Right atrium auricular region (tissue), 2 donors: Measurements from ENCODE around the gene MYO3B. TPM values are rescaled to one million over a fixed set of nuclear protein-coding genes. Genes with fewer than 3 reads are reported as not detected.

Experiments
- DNase-seq: peaks from one replicate; pipeline ENCODE4 v3.0.0-alpha.2; 2019; ENCODE audit warnings: low spot score
- H3K27ac ChIP-seq, 2 donors: fragments of 200-600 bp; sonication (generic); 1 replicate in 1 of 2; 2 replicates in 1 of 2; pipeline ENCODE4 v1.5.1; 2016 to 2019
- H3K27me3 ChIP-seq, 2 donors: fragments of 200-600 bp; sonication (generic); one replicate each; pipeline versions ENCODE4 v1.5.1 to v1.6.0; 2017 to 2019
- H3K36me3 ChIP-seq: fragments of 200-600 bp; sonication (generic); one replicate; pipeline ENCODE4 v1.5.1; 2016
- H3K4me1 ChIP-seq, 2 donors: fragments of 200-600 bp; sonication (generic); one replicate each; pipeline versions ENCODE4 v1.5.1 to v1.6.0; 2017 to 2019
- H3K4me3 ChIP-seq, 2 donors: fragments of 200-600 bp; sonication (generic); 1 replicate in 1 of 2; 2 replicates in 1 of 2; pipeline ENCODE4 v1.5.1; 2017 to 2019; ENCODE audit warnings: mild to moderate bottlenecking in 1 of 2, moderate library complexity in 1 of 2
- H3K9me3 ChIP-seq, 2 donors: fragments of 200-600 bp; sonication (generic); one replicate each; pipeline ENCODE4 v1.5.1; 2019
- total RNA-seq, 2 donors: library from RNA; depleted of rRNA; stranded (reverse); fragments of >200 nt; gene quantifications; one replicate each; pipeline ENCODE4 v1.1.0, GENCODE V29; 2016
- TF ChIP-seq, protein P1 (sequence below), 2 donors: fragments of 200-600 bp; sonication (generic); IDR thresholded peaks; one replicate each; pipeline ENCODE4 v1.5.1; 2019; ENCODE audit warnings: antibody characterized with exemption in 2 of 2

Gene MYO3B
- total RNA-seq, 2 donors from 2014 or later, result not detected

DNA sequence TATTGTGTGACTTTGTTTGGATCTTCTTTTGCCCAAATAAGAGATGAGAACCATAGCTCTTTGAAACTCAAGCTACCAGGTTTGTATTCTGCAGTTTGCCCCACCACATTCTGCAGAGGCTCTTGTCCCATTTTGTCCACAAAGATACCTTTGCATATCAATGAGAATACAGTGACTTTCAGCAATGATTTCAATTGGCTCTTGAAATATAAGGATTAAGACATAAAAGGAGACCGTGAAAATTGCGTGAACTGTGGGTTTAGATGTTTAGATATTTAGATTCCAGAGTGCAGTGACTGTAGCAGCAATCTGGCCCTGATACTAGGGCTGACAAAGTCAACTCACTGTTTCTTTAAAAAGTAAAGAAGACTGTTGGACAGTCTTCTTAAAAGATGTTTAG is 390.6 kb downstream of the MYO3B start:
- no peaks in the 10 kb centered on the region for H3K36me3 ChIP-seq
- no peaks in the 10 kb centered on the region for H3K9me3 ChIP-seq
- no peak overlapping the region for H3K27ac ChIP-seq
- H3K4me1 ChIP-seq, result no peaks in the 10 kb centered on the region
- no peaks in the 10 kb centered on the region for H3K27me3 ChIP-seq
- DNase-seq, result no peak
- H3K4me3 ChIP-seq, result no peak overlapping the region
- TF ChIP-seq, protein P1, sequence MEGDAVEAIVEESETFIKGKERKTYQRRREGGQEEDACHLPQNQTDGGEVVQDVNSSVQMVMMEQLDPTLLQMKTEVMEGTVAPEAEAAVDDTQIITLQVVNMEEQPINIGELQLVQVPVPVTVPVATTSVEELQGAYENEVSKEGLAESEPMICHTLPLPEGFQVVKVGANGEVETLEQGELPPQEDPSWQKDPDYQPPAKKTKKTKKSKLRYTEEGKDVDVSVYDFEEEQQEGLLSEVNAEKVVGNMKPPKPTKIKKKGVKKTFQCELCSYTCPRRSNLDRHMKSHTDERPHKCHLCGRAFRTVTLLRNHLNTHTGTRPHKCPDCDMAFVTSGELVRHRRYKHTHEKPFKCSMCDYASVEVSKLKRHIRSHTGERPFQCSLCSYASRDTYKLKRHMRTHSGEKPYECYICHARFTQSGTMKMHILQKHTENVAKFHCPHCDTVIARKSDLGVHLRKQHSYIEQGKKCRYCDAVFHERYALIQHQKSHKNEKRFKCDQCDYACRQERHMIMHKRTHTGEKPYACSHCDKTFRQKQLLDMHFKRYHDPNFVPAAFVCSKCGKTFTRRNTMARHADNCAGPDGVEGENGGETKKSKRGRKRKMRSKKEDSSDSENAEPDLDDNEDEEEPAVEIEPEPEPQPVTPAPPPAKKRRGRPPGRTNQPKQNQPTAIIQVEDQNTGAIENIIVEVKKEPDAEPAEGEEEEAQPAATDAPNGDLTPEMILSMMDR (IDR thresholded peaks at IDR 0.05), result no peak

DNA sequence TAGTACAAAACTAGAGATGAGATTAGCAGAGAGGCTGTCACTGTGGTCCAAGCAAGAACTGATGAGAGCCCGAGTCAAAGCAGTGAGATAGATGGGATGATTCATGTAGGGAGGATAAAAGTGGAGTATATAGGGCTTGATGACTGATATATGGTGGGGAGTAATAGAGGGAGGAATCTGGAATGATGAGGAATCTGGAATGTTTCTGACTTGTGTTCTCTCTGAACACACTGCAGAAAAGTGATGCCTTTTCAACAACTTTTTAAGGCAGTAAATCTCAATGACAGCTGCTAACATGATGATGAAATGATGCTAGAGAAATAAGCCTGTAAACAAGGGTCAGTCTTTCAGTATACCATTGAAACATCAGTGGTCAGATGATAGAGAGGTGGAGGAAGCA is 393.7 kb downstream of the MYO3B start:
- Histone ChIP-seq H3K4me1 (no peaks in the 10 kb centered on the region), H3K27ac (no peak overlapping the region), H3K9me3 (no peaks in the 10 kb centered on the region), H3K27me3 (no peaks in the 10 kb centered on the region), H3K36me3 (no peaks in the 10 kb centered on the region), H3K4me3 (no peak overlapping the region)
- TF ChIP-seq, protein P1 (IDR thresholded peaks at IDR 0.05), result no peak
- no peak for DNase-seq

- no peak for DNase-seq
- Histone ChIP-seq H3K36me3 (no peaks in the 10 kb centered on the region), H3K27me3 (no peaks in the 10 kb centered on the region), H3K4me1 (no peaks in the 10 kb centered on the region), H3K4me3 (no peak overlapping the region), H3K9me3 (no peaks in the 10 kb centered on the region), H3K27ac (no peak overlapping the region)
- TF ChIP-seq, protein P1 (IDR thresholded peaks at IDR 0.05), result no peak
These were observed 395.7 kb downstream of the MYO3B start for GRCh38 chr2:170573671-170574070.

GRCh38 chr2:170576296-170576695 is 398.3 kb downstream of the MYO3B start:
- TF ChIP-seq, protein P1 (IDR thresholded peaks at IDR 0.05), result no peak
- no peak for DNase-seq
- no peaks in the 10 kb centered on the region for H3K27me3 ChIP-seq

DNA sequence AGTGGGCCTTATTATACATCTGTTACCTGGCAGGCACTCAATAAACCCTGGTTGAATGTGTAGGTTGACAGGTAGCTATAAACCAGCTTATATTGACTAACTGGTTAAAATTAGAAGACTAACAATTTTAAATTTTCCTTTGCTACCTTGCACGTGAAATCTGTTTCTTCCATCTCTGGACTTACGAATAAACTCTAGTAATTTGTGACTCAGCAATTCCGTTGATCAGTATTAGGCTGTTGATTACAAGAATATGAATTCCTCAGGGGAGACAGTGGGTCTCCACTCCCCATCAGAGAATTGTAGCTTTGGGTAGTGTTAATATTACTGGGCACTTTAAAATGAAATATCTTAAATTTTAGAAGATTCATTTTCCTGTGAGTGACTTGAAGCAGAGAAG is 399.4 kb downstream of the MYO3B start:
- Histone ChIP-seq H3K27me3 (no peaks in the 10 kb centered on the region), H3K9me3 (no peaks in the 10 kb centered on the region), H3K36me3 (no peaks in the 10 kb centered on the region), H3K4me3 (no peak overlapping the region), H3K27ac (no peak overlapping the region), H3K4me1 (no peaks in the 10 kb centered on the region)
- no peak for DNase-seq
- TF ChIP-seq, protein P1 (IDR thresholded peaks at IDR 0.05), result no peak

More at GRCh38 chr2:170576296-170576695, 398.3 kb downstream of the MYO3B start:
- H3K4me1 ChIP-seq, result no peaks in the 10 kb centered on the region
- H3K4me3 ChIP-seq, result no peak overlapping the region
- H3K27ac ChIP-seq, result no peak overlapping the region
- H3K36me3 ChIP-seq, result no peaks in the 10 kb centered on the region
- no peaks in the 10 kb centered on the region for H3K9me3 ChIP-seq

DNA sequence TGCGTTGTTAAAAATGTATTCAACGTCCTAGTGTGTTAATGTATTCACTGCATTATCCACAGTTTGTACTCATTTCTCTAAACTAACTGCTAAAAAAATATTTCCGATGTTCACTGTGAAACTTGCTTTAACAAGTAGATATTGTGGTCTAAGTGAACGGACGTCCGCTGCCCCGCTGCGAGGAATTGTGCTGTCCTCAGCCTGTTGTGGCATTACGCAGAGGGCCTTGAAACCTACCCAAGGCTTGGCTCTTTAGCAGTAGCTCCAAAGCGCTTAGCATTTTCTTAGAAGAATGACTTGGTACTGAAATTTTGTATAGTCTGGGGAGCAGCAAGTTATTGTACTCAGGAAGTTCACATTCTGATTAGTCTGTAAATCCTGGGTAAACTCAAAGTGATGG is 400.7 kb downstream of the MYO3B start:
- no peak overlapping the region for H3K27ac ChIP-seq

More for the DNA sequence above, 400.7 kb downstream of the MYO3B start:
- TF ChIP-seq, protein P1 (IDR thresholded peaks at IDR 0.05), result no peak
- no peaks in the 10 kb centered on the region for H3K36me3 ChIP-seq
- no peaks in the 10 kb centered on the region for H3K27me3 ChIP-seq
- no peaks in the 10 kb centered on the region for H3K4me1 ChIP-seq
- H3K4me3 ChIP-seq, result no peak overlapping the region
- DNase-seq, result no peak
- H3K9me3 ChIP-seq, result no peaks in the 10 kb centered on the region
